CD4-positive, alpha-beta T cell treated with Interleukin-4 for 1 hour (primary cell): Measurements from ENCODE around the gene PLA2G4A.

Experiments
- DNase-seq, 2 donors: peaks; one replicate each; pipeline ENCODE4 v3.0.0-alpha.2; 2020 to 2022

The PLA2G4A gene

DNA sequence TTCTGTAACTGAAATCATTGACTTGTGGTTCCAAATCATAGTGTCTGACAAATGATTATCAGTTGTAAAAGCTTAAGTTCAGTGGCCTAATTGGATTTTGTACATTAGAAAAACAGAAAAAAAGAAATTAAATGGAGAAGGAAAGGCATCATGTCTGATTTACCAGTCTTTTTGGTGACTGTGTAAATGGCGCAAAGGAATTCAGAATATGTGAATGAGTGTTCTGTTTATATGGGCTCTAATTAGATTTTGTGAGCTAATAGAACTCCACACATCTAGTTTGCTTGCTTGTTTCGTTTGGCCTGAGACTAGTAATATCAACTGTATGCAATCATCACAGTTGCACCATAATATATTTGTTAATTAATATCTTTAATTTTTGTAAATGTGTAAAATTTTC lies 151.7 kb downstream of the PLA2G4A start:
- no peak for DNase-seq

GRCh38 chr1:186982116-186982515 lies 153.4 kb downstream of the PLA2G4A start:
- no peak for DNase-seq

DNA sequence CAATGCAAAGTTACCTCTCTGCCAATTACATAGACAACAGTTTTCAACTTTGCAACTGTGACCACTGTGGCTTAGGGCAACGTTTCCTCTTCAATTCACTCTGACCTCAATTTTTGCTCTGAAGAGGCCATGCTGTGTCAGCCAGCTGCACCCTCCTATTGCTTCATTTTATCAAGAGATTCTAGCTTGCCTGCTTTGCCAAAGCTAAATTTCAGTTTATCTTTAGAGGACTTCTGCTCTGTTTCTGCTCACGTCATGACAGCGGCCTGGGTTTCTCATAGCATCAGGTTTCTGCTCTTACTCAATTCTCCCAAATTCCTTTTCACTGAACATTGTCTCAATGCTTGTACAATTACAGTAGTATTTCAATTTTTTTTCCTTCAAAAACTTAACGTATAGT lies 154.6 kb downstream of the PLA2G4A start:
- DNase-seq, result no peak

DNA sequence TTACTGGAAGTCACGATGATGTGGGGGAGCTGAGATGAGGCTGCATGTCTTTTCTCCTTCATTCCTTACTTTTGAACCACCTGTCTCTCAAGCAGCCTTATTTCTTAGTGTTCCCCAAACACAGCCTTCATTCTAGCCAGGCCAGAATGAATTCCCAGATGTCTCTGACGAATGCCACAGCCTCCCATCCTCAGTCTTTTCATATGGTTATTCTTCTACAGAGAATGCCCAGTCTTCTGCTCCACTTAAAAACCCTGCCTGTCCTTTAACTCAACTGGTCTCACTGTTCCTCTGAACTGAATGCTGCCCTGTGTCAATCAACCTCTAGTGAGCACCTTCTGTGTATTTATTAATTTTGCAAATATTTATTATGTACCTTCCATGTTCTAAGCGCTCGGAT lies 156.2 kb downstream of the PLA2G4A start:
- DNase-seq, result no peak

DNA sequence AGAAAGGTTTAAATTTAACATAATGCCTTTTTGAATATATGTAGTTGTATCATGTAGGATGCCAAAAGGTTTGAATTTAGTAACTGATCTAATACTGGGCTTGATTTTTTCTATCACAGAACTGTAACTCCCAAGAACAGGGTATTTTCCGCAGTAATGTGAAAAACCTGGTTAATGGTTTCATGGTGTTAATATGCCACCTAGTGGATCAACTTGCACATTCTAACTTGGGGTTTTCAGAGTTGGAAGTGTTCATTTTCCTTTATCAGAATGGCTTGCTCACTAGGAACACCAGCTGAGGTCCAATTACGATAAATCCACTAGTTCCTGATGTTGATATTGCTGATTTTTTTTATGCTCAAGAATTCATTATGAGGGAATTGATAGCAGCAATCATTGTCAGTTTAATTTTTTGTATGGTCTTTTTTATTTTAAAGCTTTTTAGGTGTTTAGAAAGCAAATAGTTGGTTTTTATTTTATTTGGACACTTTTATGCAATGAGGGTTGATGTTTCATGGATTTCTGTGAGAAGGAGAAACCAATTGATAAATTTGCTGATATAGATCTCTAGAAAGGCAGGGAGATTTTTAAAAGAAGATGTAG lies 157.2 kb downstream of the PLA2G4A start:
- peak in 1 of 2 donors; percentile 47 for DNase-seq

GRCh38 chr1:186987065-186987464 lies 158.3 kb downstream of the PLA2G4A start:
- DNase-seq, result no peak

DNA sequence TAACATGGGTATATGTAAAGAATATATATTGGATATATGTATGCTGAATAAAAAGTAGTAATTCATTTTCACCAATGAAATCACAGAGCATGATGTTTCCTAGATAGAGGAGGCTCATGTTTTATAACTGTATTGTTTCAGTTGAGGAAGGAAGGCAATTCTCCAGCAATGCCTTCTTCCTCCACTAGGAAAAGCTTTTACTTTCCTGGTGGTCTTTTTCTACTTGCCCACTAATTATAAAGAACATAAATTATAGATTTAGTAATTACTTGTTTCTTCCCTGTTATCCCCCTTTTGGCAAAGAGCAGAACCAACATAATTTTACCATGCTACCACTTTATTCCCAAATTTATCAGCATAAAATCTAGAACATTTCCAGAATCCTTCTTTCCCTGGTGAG lies 159.0 kb downstream of the PLA2G4A start:
- DNase-seq, result no peak

DNA sequence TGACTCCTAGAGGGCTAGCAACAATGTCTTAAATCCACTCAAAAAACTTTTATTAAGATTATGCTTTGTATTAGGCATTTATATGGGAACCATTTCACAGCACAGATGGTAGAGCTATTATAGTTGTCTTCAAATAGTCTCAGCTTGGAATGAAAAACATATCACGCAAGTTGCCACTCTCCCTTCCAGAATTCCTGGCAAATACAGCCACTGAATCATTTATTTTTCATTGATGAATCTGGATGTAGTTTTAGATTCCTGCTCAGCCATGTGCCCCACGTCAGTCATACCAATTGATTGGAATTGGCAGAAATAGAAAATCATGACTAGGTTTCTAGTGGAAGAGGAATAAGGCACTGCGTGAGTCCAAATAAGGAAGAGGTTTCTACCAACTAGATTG lies 165.2 kb downstream of the PLA2G4A start:
- no peak for DNase-seq

DNA sequence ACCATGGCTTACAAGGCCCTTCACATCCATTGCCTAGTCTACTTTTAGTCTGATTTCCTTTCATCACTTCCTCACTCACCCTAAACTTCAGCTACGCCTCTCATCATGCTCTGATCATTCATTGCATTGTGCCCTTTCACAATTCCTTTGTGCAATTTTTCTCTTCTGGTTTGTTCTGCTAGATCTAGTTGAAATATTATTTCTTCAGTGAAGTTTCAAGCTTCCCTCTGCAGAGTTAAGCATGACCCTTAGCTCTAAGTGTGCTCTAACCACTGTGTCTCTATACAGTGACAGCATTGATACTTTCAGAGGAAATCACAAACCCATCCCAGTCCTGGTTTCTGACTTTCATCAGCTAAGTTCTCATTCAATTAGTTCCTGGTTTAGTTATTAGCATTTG lies 166.1 kb downstream of the PLA2G4A start:
- DNase-seq, result no peak

DNA sequence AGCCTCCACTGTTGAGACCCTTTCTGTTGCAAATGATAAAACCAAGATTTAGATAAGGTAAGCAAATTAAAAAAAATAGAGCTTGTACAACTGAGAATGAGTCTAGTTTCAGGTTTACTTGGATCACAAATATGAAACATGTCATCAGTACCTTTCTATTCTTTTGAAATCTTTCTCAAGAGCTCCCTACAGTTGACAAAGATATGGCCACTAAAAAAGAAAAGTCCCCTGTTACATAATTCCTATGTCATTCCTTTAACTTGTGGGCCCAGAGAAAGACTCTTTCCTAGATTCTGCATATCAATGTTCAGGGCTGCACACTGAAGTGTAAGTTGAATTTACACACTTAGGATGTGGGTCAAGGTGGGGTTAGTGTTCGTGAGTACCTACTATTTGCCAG lies 168.1 kb downstream of the PLA2G4A start:
- DNase-seq, result no peak

DNA sequence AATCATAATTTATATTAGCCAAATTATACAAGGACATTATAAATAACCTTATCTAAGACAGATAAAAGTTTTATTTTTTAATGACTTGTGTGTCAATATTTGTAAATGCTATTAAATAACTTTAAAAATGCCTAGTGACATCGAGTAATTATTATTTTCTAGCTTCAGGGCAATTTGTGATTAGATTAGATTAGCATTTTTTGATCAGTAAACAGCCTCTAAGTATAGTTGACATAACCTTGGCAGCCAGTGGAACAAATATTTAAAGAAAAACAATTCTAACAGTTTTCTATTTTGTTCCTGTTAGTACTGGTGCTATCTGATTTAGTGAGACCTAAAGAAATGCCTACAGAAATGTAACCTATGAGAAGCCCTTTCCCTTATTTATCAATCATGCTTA lies 169.1 kb downstream of the PLA2G4A start:
- DNase-seq, result no peak

DNA sequence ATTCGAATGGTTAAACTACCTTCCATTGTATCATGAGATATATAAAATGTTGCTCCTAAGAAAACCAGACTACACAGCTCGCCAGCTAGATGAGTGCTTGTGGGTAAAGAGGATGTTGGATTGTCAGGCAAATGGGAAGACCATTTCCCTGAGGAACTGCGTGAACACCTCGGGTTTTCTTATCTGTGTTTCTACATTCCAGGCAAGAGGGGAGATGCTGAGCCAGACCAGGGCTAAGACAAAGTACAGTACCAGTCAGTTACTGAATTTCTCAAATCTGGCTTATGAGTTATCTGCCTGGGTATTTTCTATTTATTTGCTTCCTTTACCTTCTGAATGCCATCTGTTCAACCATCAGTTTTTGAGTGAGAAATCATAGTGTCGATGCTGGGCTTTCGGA lies 170.8 kb downstream of the PLA2G4A start:
- no peak for DNase-seq

DNA sequence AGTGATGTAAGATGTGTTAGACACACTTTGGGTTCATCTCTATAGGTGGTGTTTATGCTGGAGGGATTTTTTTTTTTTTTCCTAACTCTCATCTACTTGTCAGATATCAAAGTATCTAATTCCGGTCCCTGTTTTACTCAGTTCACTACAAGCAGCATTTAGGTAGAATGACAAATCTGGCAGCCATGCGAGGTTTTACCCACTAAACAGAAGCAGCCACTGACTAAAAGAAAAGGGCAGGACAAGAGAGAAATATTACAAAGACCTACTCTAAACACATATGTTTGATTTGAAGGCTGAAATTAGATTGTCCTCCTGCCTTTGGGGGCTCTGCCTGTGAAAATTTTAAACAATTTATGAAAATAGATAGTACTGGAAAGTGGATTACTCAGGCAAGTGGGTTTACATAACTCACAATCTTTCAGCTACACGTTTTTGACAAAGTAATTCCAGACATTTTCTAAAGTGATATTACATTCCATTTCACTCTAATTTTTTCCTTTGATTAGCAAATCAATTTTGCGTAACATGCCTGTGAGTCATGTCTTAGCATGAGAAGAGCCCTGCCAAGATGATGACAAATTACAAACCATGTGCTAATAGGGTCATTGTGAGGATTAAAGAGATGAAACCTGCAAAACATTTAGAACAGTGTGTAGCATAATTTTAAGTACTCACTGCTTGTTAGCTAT lies 172.6 kb downstream of the PLA2G4A start:
- no peak for DNase-seq

GRCh38 chr1:187003353-187003752 lies 174.6 kb downstream of the PLA2G4A start:
- no peak for DNase-seq

- no peak for DNase-seq
These were observed 178.1 kb downstream of the PLA2G4A start for GRCh38 chr1:187006896-187007295.

DNA sequence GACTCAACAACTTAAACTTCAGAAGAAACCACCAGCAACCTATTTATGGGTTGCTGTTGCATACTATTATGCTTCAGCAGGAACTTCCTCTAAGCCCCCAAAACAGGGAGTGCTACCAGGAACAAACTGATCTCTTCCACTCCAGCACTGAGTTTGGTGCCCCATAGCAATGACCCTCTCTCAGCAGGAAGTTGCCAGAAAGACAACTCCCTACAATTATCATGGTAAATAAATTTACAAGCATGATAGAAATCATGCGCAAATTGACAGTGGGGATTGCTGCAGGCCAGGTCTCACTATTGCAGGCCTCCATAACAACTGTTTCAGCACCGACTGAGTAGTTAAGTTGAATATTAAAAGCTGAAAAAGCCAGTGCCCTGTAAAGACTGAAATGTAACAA lies 180.6 kb downstream of the PLA2G4A start:
- no peak for DNase-seq

- DNase-seq, result no peak
These were observed 182.0 kb downstream of the PLA2G4A start for GRCh38 chr1:187010571-187011309.

- no peak for DNase-seq
These were observed 184.9 kb downstream of the PLA2G4A start for GRCh38 chr1:187013582-187014200.

DNA sequence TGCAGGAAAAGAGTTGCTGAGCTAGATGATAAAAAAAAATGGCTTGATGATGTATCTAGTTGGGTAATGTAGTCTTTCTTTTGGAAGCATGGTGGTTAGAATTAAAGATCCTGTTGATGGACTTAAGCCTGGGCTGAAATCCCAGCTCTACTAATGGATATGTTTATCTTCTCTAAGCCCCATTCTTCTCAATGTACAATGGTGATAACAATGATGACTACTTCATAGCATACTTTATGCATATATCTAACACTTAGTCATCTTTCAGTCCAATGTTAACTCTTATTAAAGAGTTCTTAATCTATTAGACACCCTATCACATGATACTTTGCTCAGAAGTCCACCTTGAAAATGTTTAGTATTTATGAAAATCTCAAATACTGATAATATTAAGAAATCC lies 189.5 kb downstream of the PLA2G4A start:
- DNase-seq, result no peak

- DNase-seq, result no peak
These were observed 198.5 kb downstream of the PLA2G4A start for GRCh38 chr1:187027253-187027652.

GRCh38 chr1:187032316-187032981 lies 203.7 kb downstream of the PLA2G4A start:
- no peak for DNase-seq

- DNase-seq, result no peak
These were observed 204.4 kb downstream of the PLA2G4A start for GRCh38 chr1:187032982-187033692.
